GM12873 (cell line): ENCODE results near the gene ISL1.

ENCODE experiments used
- CTCF ChIP-seq: IDR thresholded peaks from 2 replicates; pipeline ENCODE4 v1.5.1; 2012; ENCODE audit warnings: low read depth, mild to moderate bottlenecking, moderate library complexity, low read length, control low read depth; ENCODE audit not compliant: insufficient read depth; ENCODE audit errors: missing control alignments

The ISL1 gene

DNA sequence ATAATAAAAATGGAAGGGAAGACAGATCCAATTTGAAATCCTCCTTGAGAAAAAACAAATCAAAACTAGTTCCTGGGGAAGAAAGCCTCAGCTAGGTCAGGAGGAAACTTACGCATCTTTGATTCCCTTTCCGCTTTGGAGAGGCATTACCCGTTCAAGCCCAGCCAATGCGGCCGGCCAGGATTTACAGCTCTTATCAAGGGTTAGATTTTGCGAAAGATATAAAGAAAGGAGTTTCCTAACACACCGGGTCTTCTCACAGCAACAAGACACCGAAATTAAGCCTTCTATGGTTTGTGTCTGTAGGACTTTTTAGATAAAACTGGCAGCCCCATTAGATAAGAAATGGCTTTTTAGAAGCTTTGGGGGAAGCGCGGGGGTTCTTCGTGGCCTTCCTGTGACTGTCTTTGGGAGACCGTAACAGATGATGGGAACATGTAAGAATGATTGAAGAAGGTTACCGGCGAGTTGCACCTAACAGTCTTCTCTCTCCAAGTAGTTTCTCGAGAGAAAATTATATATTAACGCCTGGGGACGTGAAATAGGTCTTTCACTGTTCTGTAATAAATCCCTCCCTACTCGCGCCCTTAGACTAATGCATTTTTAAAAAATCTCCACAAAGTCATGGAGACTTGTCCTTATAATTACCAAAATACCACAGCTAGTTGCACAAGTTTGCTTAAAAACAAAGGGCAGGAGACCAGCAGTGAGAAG lies 1.3 kb upstream of the ISL1 start:
- no peak for TF ChIP-seq CTCF

GRCh38 chr5:51382521-51383130 lies 622 bp upstream of the ISL1 start:
- TF ChIP-seq CTCF: no peak

DNA sequence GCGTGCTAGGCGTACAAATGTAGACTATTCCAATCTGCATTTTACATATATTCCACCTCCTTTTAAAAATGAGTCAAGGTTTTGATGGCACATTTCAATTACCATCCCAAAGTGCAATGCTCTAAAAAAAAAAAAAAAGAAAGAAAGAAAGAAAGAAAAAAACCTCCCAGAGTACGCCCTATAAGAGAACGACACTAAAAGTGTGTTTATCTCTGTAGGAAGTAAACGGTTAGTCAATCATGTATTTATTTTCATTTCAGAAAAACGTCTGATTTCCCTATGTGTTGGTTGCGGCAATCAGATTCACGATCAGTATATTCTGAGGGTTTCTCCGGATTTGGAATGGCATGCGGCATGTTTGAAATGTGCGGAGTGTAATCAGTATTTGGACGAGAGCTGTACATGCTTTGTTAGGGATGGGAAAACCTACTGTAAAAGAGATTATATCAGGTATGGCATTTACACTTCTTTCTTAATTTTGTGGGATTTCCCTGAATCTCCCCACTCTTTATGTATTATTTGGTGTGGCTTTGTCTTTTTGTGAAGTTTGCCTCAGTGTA lies 1.1 kb downstream of the ISL1 start:
- TF ChIP-seq CTCF: no peak

DNA sequence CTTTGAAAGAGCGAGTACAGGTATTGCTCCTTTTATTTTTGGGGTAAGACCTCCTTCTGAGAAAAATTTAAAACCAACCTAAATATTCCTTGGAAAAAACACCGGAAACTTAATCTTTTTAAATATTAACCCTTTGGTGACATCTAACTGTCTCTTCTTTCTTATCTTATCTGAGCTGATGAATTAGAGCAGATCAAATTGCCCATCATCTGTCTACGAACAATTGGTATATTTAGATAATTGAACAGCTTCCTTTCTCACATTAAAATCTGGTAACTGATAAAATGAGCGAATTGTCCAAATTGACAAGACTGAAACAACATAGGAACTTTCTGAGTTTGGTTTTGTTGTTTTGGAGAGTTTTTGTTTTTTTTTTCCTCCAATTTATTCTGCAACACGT lies 2.0 kb downstream of the ISL1 start:
- TF ChIP-seq CTCF: no peak

GRCh38 chr5:51386916-51387883 lies 4.0 kb downstream of the ISL1 start:
- TF ChIP-seq CTCF: no peak

DNA sequence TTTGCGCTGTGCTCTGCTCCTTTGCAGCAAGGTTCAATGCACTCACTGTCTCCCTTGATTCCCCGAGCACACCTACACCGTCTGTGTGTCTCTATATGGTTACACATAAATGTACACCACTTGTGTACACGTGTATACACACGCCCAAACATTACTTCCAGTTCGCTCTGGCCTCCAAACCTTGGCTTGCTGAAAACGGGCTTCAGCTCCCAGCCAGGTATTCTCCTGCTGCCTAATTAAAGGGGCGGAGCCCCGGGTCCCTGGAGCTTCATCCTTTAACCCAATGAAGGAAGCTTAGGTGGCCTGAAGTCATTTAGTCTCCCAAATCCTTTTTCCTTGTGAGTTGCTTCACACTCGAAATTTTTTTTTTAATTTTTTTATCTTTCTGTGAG lies 4.6 kb downstream of the ISL1 start:
- no peak for TF ChIP-seq CTCF
